H1 (cell line): ENCODE measurements around the gene XKR7. TPM values are rescaled to one million over a fixed set of nuclear protein-coding genes. Genes with fewer than 3 reads are reported as not detected.

Source experiments
- FOSL1 ChIP-seq: IDR thresholded peaks from 2 replicates; pipeline ENCODE4 v1.6.1; 2011; ENCODE audit warnings: mild to moderate bottlenecking, low read depth, low read length, moderate library complexity; ENCODE audit not compliant: insufficient read depth
- KDM4A ChIP-seq: IDR thresholded peaks from one replicate; pipeline ENCODE4 v1.7.1; 2012; ENCODE audit warnings: low read depth, mild to moderate bottlenecking, moderate library complexity, low read length, inconsistent platforms; ENCODE audit not compliant: severe bottlenecking
- RFX5 ChIP-seq: IDR thresholded peaks from 2 replicates; pipeline ENCODE4 v1.6.1; 2011; ENCODE audit warnings: low read depth, low read length, improper control_type of control experiment, borderline replicate concordance
- RXRA ChIP-seq: IDR thresholded peaks from 2 replicates; pipeline ENCODE4 v1.6.1; 2011; ENCODE audit warnings: low read depth, mild to moderate bottlenecking, low read length, moderate library complexity; ENCODE audit not compliant: insufficient read depth
- polyA plus RNA-seq, 7 experiments: library from polyadenylated mRNA; depleted of rRNA in 3 of 7; stranded (reverse) in 5 of 7; unstranded in 2 of 7; fragments of >200 nt in 5 of 7; fragments of 200-250 nt in 2 of 7; gene quantifications; 1 replicate in 5 of 7; 2 replicates in 1 of 7; 4 replicates in 1 of 7; pipeline versions ENCODE4 v1.2.1 to v1.2.3, GENCODE V29; 2011 to 2013; ENCODE audit warnings: missing spikeins in 2 of 7, mixed read lengths in 2 of 7
- total RNA-seq: library from RNA; stranded (reverse); fragmentation: NEBNext Ultra II Directional; extraction: Animal tissue kit (Norgen Biotek cat#: 25700); gene quantifications from 2 replicates; pipeline ENCODE4 v1.2.1, GENCODE V29; 2021
- TF ChIP-seq, protein P1 (sequence below): IDR thresholded peaks from 2 replicates; pipeline ENCODE4 v1.6.1; 2012; ENCODE audit warnings: inconsistent platforms
- TF ChIP-seq, protein P2 (sequence below): fragments of 300-600 bp; sonication (generic); IDR thresholded peaks from 2 replicates; pipeline ENCODE4 v1.7.1; 2012; ENCODE audit warnings: low read length, moderate library complexity, mild to moderate bottlenecking, inconsistent platforms; ENCODE audit not compliant: insufficient replicate concordance
- TF ChIP-seq, protein P3 (sequence below), 3 experiments: IDR thresholded peaks; 1 replicate in 2 of 3; 2 replicates in 1 of 3; pipeline versions ENCODE4 v1.5.1 to v1.6.1; 2011; ENCODE audit warnings: low read length in 3 of 3, mild to moderate bottlenecking in 3 of 3, inconsistent platforms in 2 of 3, low read depth in 1 of 3, moderate library complexity in 1 of 3; ENCODE audit not compliant: insufficient read depth in 1 of 3; ENCODE audit errors: control extremely low read depth in 1 of 3

XKR7 gene
- total and polyA plus RNA-seq, 2 of the 8 experiments (the other 6 are each of a cell fraction or from before 2014, with no cell fraction given): 1.8 to 2.4 TPM

- TF ChIP-seq FOSL1: no peak
- no peak for TF ChIP-seq RXRA
- no peak for TF ChIP-seq RFX5
- TF ChIP-seq, protein P1, sequence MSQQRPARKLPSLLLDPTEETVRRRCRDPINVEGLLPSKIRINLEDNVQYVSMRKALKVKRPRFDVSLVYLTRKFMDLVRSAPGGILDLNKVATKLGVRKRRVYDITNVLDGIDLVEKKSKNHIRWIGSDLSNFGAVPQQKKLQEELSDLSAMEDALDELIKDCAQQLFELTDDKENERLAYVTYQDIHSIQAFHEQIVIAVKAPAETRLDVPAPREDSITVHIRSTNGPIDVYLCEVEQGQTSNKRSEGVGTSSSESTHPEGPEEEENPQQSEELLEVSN: peak; percentile 57; the same call in 1 of the 2 replicates
- TF ChIP-seq, protein P2, sequence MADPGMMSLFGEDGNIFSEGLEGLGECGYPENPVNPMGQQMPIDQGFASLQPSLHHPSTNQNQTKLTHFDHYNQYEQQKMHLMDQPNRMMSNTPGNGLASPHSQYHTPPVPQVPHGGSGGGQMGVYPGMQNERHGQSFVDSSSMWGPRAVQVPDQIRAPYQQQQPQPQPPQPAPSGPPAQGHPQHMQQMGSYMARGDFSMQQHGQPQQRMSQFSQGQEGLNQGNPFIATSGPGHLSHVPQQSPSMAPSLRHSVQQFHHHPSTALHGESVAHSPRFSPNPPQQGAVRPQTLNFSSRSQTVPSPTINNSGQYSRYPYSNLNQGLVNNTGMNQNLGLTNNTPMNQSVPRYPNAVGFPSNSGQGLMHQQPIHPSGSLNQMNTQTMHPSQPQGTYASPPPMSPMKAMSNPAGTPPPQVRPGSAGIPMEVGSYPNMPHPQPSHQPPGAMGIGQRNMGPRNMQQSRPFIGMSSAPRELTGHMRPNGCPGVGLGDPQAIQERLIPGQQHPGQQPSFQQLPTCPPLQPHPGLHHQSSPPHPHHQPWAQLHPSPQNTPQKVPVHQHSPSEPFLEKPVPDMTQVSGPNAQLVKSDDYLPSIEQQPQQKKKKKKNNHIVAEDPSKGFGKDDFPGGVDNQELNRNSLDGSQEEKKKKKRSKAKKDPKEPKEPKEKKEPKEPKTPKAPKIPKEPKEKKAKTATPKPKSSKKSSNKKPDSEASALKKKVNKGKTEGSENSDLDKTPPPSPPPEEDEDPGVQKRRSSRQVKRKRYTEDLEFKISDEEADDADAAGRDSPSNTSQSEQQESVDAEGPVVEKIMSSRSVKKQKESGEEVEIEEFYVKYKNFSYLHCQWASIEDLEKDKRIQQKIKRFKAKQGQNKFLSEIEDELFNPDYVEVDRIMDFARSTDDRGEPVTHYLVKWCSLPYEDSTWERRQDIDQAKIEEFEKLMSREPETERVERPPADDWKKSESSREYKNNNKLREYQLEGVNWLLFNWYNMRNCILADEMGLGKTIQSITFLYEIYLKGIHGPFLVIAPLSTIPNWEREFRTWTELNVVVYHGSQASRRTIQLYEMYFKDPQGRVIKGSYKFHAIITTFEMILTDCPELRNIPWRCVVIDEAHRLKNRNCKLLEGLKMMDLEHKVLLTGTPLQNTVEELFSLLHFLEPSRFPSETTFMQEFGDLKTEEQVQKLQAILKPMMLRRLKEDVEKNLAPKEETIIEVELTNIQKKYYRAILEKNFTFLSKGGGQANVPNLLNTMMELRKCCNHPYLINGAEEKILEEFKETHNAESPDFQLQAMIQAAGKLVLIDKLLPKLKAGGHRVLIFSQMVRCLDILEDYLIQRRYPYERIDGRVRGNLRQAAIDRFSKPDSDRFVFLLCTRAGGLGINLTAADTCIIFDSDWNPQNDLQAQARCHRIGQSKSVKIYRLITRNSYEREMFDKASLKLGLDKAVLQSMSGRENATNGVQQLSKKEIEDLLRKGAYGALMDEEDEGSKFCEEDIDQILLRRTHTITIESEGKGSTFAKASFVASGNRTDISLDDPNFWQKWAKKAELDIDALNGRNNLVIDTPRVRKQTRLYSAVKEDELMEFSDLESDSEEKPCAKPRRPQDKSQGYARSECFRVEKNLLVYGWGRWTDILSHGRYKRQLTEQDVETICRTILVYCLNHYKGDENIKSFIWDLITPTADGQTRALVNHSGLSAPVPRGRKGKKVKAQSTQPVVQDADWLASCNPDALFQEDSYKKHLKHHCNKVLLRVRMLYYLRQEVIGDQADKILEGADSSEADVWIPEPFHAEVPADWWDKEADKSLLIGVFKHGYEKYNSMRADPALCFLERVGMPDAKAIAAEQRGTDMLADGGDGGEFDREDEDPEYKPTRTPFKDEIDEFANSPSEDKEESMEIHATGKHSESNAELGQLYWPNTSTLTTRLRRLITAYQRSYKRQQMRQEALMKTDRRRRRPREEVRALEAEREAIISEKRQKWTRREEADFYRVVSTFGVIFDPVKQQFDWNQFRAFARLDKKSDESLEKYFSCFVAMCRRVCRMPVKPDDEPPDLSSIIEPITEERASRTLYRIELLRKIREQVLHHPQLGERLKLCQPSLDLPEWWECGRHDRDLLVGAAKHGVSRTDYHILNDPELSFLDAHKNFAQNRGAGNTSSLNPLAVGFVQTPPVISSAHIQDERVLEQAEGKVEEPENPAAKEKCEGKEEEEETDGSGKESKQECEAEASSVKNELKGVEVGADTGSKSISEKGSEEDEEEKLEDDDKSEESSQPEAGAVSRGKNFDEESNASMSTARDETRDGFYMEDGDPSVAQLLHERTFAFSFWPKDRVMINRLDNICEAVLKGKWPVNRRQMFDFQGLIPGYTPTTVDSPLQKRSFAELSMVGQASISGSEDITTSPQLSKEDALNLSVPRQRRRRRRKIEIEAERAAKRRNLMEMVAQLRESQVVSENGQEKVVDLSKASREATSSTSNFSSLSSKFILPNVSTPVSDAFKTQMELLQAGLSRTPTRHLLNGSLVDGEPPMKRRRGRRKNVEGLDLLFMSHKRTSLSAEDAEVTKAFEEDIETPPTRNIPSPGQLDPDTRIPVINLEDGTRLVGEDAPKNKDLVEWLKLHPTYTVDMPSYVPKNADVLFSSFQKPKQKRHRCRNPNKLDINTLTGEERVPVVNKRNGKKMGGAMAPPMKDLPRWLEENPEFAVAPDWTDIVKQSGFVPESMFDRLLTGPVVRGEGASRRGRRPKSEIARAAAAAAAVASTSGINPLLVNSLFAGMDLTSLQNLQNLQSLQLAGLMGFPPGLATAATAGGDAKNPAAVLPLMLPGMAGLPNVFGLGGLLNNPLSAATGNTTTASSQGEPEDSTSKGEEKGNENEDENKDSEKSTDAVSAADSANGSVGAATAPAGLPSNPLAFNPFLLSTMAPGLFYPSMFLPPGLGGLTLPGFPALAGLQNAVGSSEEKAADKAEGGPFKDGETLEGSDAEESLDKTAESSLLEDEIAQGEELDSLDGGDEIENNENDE: no peak
- TF ChIP-seq, protein P3, sequence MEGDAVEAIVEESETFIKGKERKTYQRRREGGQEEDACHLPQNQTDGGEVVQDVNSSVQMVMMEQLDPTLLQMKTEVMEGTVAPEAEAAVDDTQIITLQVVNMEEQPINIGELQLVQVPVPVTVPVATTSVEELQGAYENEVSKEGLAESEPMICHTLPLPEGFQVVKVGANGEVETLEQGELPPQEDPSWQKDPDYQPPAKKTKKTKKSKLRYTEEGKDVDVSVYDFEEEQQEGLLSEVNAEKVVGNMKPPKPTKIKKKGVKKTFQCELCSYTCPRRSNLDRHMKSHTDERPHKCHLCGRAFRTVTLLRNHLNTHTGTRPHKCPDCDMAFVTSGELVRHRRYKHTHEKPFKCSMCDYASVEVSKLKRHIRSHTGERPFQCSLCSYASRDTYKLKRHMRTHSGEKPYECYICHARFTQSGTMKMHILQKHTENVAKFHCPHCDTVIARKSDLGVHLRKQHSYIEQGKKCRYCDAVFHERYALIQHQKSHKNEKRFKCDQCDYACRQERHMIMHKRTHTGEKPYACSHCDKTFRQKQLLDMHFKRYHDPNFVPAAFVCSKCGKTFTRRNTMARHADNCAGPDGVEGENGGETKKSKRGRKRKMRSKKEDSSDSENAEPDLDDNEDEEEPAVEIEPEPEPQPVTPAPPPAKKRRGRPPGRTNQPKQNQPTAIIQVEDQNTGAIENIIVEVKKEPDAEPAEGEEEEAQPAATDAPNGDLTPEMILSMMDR (IDR thresholded peaks at IDR 0.05; ENCODE audit: control extremely low read depth in 1 of 3, insufficient read depth in 1 of 3, low read depth in 1 of 3, low read length in 3 of 3): no peak
- no peak for TF ChIP-seq KDM4A
Observed at GRCh38 chr20:32052778-32053362, 84.9 kb downstream of the XKR7 start (continued).
